OCI-LY7 (cell line): Measurements from ENCODE around the gene VPS35L. TPM values are rescaled to one million over a fixed set of nuclear protein-coding genes. Genes with fewer than 3 reads are reported as not detected.

Experiments
- BruUV-seq: library from RNA; stranded (reverse); fragments of 400-500 nt; replicated peaks from 2 replicates; lab custom pipeline; 2021; lab: Mats Ljungman, UMichigan
- CTCF ChIA-PET: fragments of 300-600 bp; sonication (Branson Sonifier 250); formaldehyde crosslinking; loops from one replicate; lab custom pipeline; 2022; ENCODE audit warnings: antibody characterized with exemption; ENCODE audit not compliant: unreplicated experiment; lab: Charles Lee
- POLR2A ChIA-PET: fragments of 300-600 bp; sonication (Branson Sonifier 250); formaldehyde crosslinking; loops from one replicate; lab custom pipeline; 2022; ENCODE audit warnings: antibody characterized with exemption; lab: Charles Lee
- DNase-seq: peaks from one replicate; pipeline ENCODE4 v3.0.0-alpha.2; 2015; ENCODE audit warnings: low spot score
- H2AFZ ChIP-seq: fragments of 200-600 bp; sonication (generic), shearing (Covaris generic); 2 replicates; pipeline ENCODE4 v1.6.1; 2014; ENCODE audit warnings: mild to moderate bottlenecking, antibody characterized with exemption, low read length, moderate library complexity
- H3K27ac ChIP-seq: fragments of 200-600 bp; sonication (generic); 2 replicates; pipeline ENCODE4 v1.5.1; 2014; ENCODE audit warnings: mixed run types, low read depth, mild to moderate bottlenecking, moderate library complexity, low read length, inconsistent platforms; ENCODE audit not compliant: poor library complexity, severe bottlenecking
- H3K36me3 ChIP-seq: fragments of 200-600 bp; sonication (generic); 2 replicates; pipeline ENCODE4 v1.6.1; 2014; ENCODE audit warnings: mild to moderate bottlenecking, antibody characterized with exemption, low read length, moderate library complexity, mixed read lengths; ENCODE audit not compliant: insufficient read depth
- H3K4me1 ChIP-seq: fragments of 200-600 bp; sonication (generic); 2 replicates; pipeline ENCODE4 v1.5.1; 2014; ENCODE audit warnings: mild to moderate bottlenecking, low read length; ENCODE audit not compliant: insufficient read depth, poor library complexity, severe bottlenecking
- H3K4me2 ChIP-seq: fragments of 200-600 bp; sonication (generic); 2 replicates; pipeline ENCODE4 v1.6.1; 2014; ENCODE audit warnings: mild to moderate bottlenecking, low read length
- H3K4me3 ChIP-seq: fragments of 200-600 bp; sonication (generic); 2 replicates; pipeline ENCODE4 v1.5.1; 2014; ENCODE audit warnings: mild to moderate bottlenecking, low read depth, low read length; ENCODE audit not compliant: poor library complexity, severe bottlenecking
- H3K79me2 ChIP-seq: fragments of 200-600 bp; sonication (generic); 2 replicates; pipeline ENCODE4 v1.6.1; 2016; ENCODE audit warnings: low read depth, mild to moderate bottlenecking, low read length, moderate library complexity, mixed read lengths; ENCODE audit not compliant: insufficient read depth
- H3K9me2 ChIP-seq: fragments of 200-600 bp; sonication (generic); 2 replicates; pipeline ENCODE4 v1.6.1; 2016; ENCODE audit warnings: mild to moderate bottlenecking, low read length, mixed read lengths; ENCODE audit not compliant: insufficient read depth
- H3K9me3 ChIP-seq: fragments of 200-600 bp; sonication (generic); 2 replicates; pipeline ENCODE4 v1.6.1; 2014; ENCODE audit warnings: mild to moderate bottlenecking, mixed run types, low read length, mixed read lengths
- H4K20me1 ChIP-seq: fragments of 200-600 bp; sonication (generic); 2 replicates; pipeline ENCODE4 v1.6.1; 2014; ENCODE audit warnings: mild to moderate bottlenecking, antibody characterized with exemption, low read length, moderate library complexity, mixed read lengths; ENCODE audit not compliant: insufficient read depth
- EZH2phosphoT487 ChIP-seq: fragments of 200-600 bp; sonication (generic); IDR thresholded peaks from 2 replicates; pipeline ENCODE4 v1.6.1; 2018; ENCODE audit warnings: low read depth, borderline replicate concordance, mild to moderate bottlenecking, mixed run types, antibody characterized with exemption, low read length, moderate library complexity, mixed read lengths
- intact Hi-C: fragments of 100-400 bp; cut with micrococcal nuclease; formaldehyde crosslinking; loops from one replicate; pipeline ENCODE4 v1.10.0; 2022; ENCODE audit not compliant: unreplicated experiment
- total RNA-seq, 2 experiments: library from RNA; depleted of rRNA in 1 of 2; stranded (reverse); fragments of >200 nt in 1 of 2; shearing (Covaris generic) in 1 of 2; gene quantifications; 2 replicates each; pipeline ENCODE4 v1.2.3, GENCODE V29; 2014 to 2022
- TF ChIP-seq, protein P1 (sequence below): fragments of 200-600 bp; sonication (generic); conservative IDR thresholded peaks from 2 replicates; pipeline ENCODE4 v1.5.1; 2014; ENCODE audit warnings: mild to moderate bottlenecking, antibody characterized with exemption, low read length, moderate library complexity, mixed read lengths

Gene VPS35L
- total RNA-seq, 2 experiments from 2014 or later = 16.5 to 65.2 TPM

DNA sequence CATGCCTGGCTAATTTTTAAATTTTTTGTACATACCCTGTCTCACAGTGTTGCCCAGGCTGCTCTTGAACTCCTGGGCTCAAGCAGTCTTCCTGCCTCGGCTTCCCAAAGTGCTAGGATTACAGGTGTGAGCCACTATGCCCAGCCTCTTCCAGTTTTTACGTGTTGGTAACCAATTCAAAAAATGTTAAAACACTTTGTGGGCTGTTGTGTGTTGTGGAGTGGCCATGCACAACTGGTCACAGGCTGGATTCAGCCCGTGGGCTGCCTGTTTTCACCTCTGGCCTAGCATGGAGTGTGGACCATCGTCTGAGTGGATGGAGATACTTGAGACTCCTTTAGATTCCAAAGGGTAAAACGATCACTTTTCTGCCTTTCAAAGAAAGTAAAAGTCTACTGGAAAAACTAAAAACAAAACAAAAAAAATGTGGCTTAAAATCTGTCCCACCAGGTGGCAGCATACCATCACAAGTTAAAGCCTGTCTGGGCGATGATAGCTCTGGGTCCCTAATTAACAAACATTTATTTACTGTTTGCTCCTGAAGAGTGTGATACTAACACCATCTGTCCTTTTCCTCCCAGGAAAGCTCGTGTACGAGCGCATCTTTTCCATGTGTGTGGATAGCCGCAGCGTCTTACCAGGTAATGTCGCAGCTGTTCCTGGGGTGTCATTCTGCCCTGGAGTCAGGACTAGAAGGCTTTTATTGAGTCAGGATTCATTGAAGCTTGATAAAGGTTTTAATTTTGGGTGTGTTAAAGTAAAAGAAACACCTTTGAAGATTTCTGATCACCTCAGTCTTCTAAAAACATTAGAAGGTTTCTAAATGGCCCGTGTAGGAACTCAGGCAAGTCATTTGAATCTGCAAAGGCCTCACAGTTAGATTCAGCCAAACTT is 45.8 kb downstream of the VPS35L start:
- no peaks in the 10 kb centered on the region for H3K4me1 ChIP-seq
- ChIA-PET POLR2A (interaction anchor here (0.6 kb wide), 1 partner anchor 10 kb away, joined by 3 read pairs; no protein-coding TSS in a partner anchor), CTCF (interaction anchor here (1.9 kb wide), 1 partner anchor 285 kb away, joined by 5 read pairs; no protein-coding TSS in a partner anchor)
- no peaks in the 10 kb centered on the region for H3K9me2 ChIP-seq
- BruUV-seq = no TSS peak
- no peak overlapping the region for H2AFZ ChIP-seq
- peaks cover 50% of the 10 kb centered on the region for H3K36me3 ChIP-seq
- intact Hi-C loops = loop anchor here (1.0 kb wide), 1 partner anchor 285 kb away; no protein-coding TSS in a partner anchor
- no peak for TF ChIP-seq EZH2phosphoT487
- TF ChIP-seq, protein P1, sequence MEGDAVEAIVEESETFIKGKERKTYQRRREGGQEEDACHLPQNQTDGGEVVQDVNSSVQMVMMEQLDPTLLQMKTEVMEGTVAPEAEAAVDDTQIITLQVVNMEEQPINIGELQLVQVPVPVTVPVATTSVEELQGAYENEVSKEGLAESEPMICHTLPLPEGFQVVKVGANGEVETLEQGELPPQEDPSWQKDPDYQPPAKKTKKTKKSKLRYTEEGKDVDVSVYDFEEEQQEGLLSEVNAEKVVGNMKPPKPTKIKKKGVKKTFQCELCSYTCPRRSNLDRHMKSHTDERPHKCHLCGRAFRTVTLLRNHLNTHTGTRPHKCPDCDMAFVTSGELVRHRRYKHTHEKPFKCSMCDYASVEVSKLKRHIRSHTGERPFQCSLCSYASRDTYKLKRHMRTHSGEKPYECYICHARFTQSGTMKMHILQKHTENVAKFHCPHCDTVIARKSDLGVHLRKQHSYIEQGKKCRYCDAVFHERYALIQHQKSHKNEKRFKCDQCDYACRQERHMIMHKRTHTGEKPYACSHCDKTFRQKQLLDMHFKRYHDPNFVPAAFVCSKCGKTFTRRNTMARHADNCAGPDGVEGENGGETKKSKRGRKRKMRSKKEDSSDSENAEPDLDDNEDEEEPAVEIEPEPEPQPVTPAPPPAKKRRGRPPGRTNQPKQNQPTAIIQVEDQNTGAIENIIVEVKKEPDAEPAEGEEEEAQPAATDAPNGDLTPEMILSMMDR = peak; percentile 86
- no peak overlapping the region for H3K27ac ChIP-seq
- no peaks in the 10 kb centered on the region for H3K9me3 ChIP-seq
- DNase-seq = peak; percentile 24
- H3K4me3 ChIP-seq = no peak overlapping the region
- H3K79me2 ChIP-seq = no peaks in the 10 kb centered on the region
- H3K4me2 ChIP-seq = no peak overlapping the region
- no peaks in the 10 kb centered on the region for H4K20me1 ChIP-seq

DNA sequence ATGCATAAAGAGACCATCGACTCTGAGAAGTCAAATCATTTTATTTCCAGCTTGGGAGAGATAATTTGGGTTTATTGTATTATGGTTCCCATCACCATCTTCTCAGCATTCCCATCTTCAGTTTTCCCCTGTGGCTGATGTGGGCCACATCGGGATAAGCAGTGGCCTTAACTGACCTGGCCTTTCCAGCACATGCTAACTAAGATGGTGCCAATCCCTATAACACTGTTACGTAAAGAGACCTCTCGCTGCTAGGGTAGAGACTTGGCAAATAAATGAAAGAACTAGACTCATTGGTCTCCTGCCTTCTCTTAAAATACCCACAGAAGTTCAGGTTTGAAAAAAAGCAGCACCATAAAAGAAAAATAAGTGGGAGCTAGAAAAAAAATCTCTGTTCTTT is 49.4 kb downstream of the VPS35L start:
- no peak overlapping the region for H3K27ac ChIP-seq
- H3K79me2 ChIP-seq = no peaks in the 10 kb centered on the region
- no peaks in the 10 kb centered on the region for H3K4me1 ChIP-seq
- H2AFZ ChIP-seq = no peak overlapping the region
- no peak for TF ChIP-seq EZH2phosphoT487
- TF ChIP-seq, protein P1 = no peak
- H3K4me2 ChIP-seq = no peak overlapping the region
- H3K9me2 ChIP-seq = no peaks in the 10 kb centered on the region
- CTCF ChIA-PET = no interaction called here
- H3K36me3 ChIP-seq = peaks cover 66% of the 10 kb centered on the region
- no peak overlapping the region for H3K4me3 ChIP-seq
- intact Hi-C loops = no loop called here
- POLR2A ChIA-PET = interaction anchor here (0.7 kb wide), 1 partner anchor 12 kb away, joined by 4 read pairs; no protein-coding TSS in a partner anchor
- no TSS peak for BruUV-seq
- H4K20me1 ChIP-seq = no peaks in the 10 kb centered on the region
- no peak for DNase-seq
- no peaks in the 10 kb centered on the region for H3K9me3 ChIP-seq

DNA sequence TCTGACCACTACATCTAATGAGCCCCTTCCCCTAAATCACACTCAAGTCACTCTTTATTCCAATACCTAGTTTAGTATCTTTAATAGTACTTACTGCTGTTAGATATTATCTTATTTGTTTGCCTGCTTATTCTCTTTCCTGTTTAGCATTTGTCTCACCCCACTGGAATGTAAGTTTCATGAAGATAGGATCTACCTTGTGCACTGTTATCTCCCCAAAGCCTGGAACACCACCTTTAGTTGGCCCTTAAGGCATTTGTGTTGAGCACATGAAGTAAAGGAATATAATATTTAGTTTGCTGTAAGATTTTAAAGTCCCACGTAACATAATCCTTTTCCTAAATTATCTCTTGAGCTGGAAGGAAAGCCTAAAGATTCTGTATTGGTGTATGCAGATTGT is 50.2 kb downstream of the VPS35L start:
- Histone ChIP-seq H4K20me1 (no peaks in the 10 kb centered on the region), H3K9me3 (no peaks in the 10 kb centered on the region), H2AFZ (no peak overlapping the region), H3K27ac (no peak overlapping the region), H3K9me2 (no peaks in the 10 kb centered on the region), H3K79me2 (no peaks in the 10 kb centered on the region), H3K4me2 (no peak overlapping the region), H3K4me3 (no peak overlapping the region), H3K4me1 (no peaks in the 10 kb centered on the region), H3K36me3 (peaks cover 72% of the 10 kb centered on the region)
- no TSS peak for BruUV-seq
- CTCF ChIA-PET = no interaction called here
- intact Hi-C loops = no loop called here
- DNase-seq = no peak
- TF ChIP-seq, protein P1 = no peak
- no peak for TF ChIP-seq EZH2phosphoT487
- POLR2A ChIA-PET = interaction anchor here (0.7 kb wide), 1 partner anchor 354 kb away, joined by 3 read pairs; no protein-coding TSS in a partner anchor
